Hematopoietic multipotent progenitor cell treated with erythropoietin and hydrocortisone succinate and interleukin-3 and kit ligand, for 8 days (in vitro differentiated cells): ENCODE data around the gene CCP110.
"Not testable (repeated sequence)": the region's sequence is repeated elsewhere in the genome, so short reads cannot be mapped to it uniquely, and the experiment has no call there.

Source experiments
- DNase-seq: peaks from one replicate; pipeline ENCODE4 v3.0.0-alpha.2; 2015

Gene CCP110

GRCh38 chr16:19512297-19512696 is 11.4 kb upstream of the CCP110 start:
- no peak for DNase-seq

- DNase-seq: peak; percentile 49
Observed at GRCh38 chr16:19513377-19514053, 10.2 kb upstream of the CCP110 start.

- no peak for DNase-seq
Observed at GRCh38 chr16:19515757-19516156, 8.0 kb upstream of the CCP110 start.

- DNase-seq: peak; percentile 89
Observed at GRCh38 chr16:19517424-19518089, 6.2 kb upstream of the CCP110 start.

- no peak for DNase-seq
Observed at GRCh38 chr16:19518388-19518787, 5.4 kb upstream of the CCP110 start.

- peak; percentile 95 for DNase-seq
Observed at GRCh38 chr16:19520861-19521331, 2.8 kb upstream of the CCP110 start.

- DNase-seq: peak; percentile 91
Observed at GRCh38 chr16:19521471-19522396, 2.0 kb upstream of the CCP110 start, which contains the start of gene GDE1. Gene GDE1 (minus strand): TSS chr16:19522098. CDS start chr16:19521964, 134 bp downstream.

- DNase-seq: no peak
Observed at GRCh38 chr16:19522397-19522732, 1.4 kb upstream of the CCP110 start.

GRCh38 chr16:19522760-19523159 is 982 bp upstream of the CCP110 start:
- no peak for DNase-seq

- no peak for DNase-seq
Observed at GRCh38 chr16:19523184-19523558, 571 bp upstream of the CCP110 start.

GRCh38 chr16:19524356-19524615 is 544 bp downstream of the CCP110 start:
- DNase-seq: no peak

- DNase-seq: peak; percentile 35
Observed at GRCh38 chr16:19524616-19525384, 1.1 kb downstream of the CCP110 start.

GRCh38 chr16:19525385-19525723 is 1.6 kb downstream of the CCP110 start:
- DNase-seq: no peak

- DNase-seq: no peak
Observed at GRCh38 chr16:19527161-19527560, 3.4 kb downstream of the CCP110 start.

GRCh38 chr16:19528666-19529065 is 4.9 kb downstream of the CCP110 start:
- no peak for DNase-seq

- no peak for DNase-seq
Observed at GRCh38 chr16:19532601-19533000, 8.9 kb downstream of the CCP110 start.

- no peak for DNase-seq
Observed at GRCh38 chr16:19540241-19540970, 16.7 kb downstream of the CCP110 start.

- DNase-seq: no peak
Observed at GRCh38 chr16:19542138-19542821, 18.5 kb downstream of the CCP110 start.

GRCh38 chr16:19543278-19543996 is 19.7 kb downstream of the CCP110 start:
- not testable (repeated sequence) for DNase-seq

GRCh38 chr16:19548144-19548543 is 24.4 kb downstream of the CCP110 start:
- DNase-seq: no peak

GRCh38 chr16:19549673-19550072 is 25.9 kb downstream of the CCP110 start:
- no peak for DNase-seq
